ENCODE data around the gene GPD2.

GRCh38 chr2:156397229-156397628 lies 39.0 kb upstream of the GPD2 start:
- no peak for TF ChIP-seq EP300 (IDR thresholded peaks at IDR 0.05; ENCODE audit: borderline replicate concordance in 1 of 2, low read depth in 2 of 2, low read length in 2 of 2)
- TF ChIP-seq FOSL1 (IDR thresholded peaks at IDR 0.05; ENCODE audit: insufficient read depth, low read depth, low read length), result no peak
- TF ChIP-seq POLR2A (IDR thresholded peaks at IDR 0.05; ENCODE audit: control extremely low read depth in 1 of 2, low read depth in 2 of 2, low read length in 2 of 2), result no peak
- no peak for TF ChIP-seq SUZ12 (IDR thresholded peaks at IDR 0.05; ENCODE audit: low read length)
- TF ChIP-seq, protein P1, sequence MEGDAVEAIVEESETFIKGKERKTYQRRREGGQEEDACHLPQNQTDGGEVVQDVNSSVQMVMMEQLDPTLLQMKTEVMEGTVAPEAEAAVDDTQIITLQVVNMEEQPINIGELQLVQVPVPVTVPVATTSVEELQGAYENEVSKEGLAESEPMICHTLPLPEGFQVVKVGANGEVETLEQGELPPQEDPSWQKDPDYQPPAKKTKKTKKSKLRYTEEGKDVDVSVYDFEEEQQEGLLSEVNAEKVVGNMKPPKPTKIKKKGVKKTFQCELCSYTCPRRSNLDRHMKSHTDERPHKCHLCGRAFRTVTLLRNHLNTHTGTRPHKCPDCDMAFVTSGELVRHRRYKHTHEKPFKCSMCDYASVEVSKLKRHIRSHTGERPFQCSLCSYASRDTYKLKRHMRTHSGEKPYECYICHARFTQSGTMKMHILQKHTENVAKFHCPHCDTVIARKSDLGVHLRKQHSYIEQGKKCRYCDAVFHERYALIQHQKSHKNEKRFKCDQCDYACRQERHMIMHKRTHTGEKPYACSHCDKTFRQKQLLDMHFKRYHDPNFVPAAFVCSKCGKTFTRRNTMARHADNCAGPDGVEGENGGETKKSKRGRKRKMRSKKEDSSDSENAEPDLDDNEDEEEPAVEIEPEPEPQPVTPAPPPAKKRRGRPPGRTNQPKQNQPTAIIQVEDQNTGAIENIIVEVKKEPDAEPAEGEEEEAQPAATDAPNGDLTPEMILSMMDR (IDR thresholded peaks at IDR 0.05; ENCODE audit: control extremely low read depth in 1 of 3, insufficient read depth in 1 of 3, low read depth in 1 of 3, low read length in 3 of 3), result no peak
- no peak for TF ChIP-seq MAX (IDR thresholded peaks at IDR 0.05)
- no peak for TF ChIP-seq POLR2AphosphoS5 (IDR thresholded peaks at IDR 0.05; ENCODE audit: low read depth, low read length)
- TF ChIP-seq, protein P2, sequence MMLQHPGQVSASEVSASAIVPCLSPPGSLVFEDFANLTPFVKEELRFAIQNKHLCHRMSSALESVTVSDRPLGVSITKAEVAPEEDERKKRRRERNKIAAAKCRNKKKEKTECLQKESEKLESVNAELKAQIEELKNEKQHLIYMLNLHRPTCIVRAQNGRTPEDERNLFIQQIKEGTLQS (IDR thresholded peaks at IDR 0.05; ENCODE audit: insufficient read depth, low read depth, low read length), result no peak
- TF ChIP-seq RNF2 (IDR thresholded peaks at IDR 0.05; ENCODE audit: borderline replicate concordance, low read depth, low read length, missing control alignments, poor library complexity, severe bottlenecking), result no peak
- TF ChIP-seq TAF1 (IDR thresholded peaks at IDR 0.05; ENCODE audit: low read depth, low read length), result no peak
- TF ChIP-seq CREB1 (IDR thresholded peaks at IDR 0.05), result no peak
- TF ChIP-seq ZNF274 (IDR thresholded peaks at IDR 0.05; ENCODE audit: borderline replicate concordance, extremely low read depth, low read length), result no peak
- no peak for TF ChIP-seq YY1 (IDR thresholded peaks at IDR 0.05; ENCODE audit: low read depth, low read length)
- no peak for TF ChIP-seq RXRA (IDR thresholded peaks at IDR 0.05; ENCODE audit: insufficient read depth, low read depth, low read length)

Measured in H1 (cell line).